Measurements from ENCODE around the gene SP4.

DNA sequence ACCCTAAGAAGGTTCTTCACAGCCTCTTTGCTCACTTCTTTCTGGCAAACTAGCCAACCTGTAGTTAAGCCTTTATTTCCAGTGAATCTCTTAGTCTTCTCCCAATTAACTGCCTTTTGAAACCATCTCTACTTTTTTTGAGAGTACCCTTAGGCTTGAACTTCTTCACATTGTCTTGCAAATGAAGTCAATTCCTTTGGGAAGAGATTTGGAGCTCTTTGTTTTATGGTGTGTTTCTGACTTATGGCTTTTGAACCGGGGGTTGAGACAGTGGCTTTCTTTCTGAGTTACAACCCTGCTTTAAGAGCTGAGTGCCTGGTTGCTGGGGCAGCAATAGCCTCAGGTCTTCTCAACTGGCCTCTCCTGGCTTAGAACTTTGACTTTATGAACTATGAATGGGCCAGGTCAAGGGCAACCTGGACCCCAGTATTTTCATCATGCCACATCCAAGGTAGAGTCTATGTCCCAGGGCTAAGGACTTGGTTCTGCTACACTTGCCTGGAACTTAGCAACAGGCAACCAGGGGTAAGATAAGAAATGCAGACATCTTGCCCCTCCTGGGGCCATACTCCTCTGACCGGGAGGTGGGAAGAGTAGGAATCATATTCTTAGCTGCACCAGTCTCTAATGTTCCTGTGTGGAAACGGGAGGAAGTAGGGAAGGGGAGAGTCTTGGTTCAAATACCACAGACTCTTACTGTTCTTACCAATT, 53.0 kb downstream of the SP4 start:
- TF ChIP-seq, protein P1, sequence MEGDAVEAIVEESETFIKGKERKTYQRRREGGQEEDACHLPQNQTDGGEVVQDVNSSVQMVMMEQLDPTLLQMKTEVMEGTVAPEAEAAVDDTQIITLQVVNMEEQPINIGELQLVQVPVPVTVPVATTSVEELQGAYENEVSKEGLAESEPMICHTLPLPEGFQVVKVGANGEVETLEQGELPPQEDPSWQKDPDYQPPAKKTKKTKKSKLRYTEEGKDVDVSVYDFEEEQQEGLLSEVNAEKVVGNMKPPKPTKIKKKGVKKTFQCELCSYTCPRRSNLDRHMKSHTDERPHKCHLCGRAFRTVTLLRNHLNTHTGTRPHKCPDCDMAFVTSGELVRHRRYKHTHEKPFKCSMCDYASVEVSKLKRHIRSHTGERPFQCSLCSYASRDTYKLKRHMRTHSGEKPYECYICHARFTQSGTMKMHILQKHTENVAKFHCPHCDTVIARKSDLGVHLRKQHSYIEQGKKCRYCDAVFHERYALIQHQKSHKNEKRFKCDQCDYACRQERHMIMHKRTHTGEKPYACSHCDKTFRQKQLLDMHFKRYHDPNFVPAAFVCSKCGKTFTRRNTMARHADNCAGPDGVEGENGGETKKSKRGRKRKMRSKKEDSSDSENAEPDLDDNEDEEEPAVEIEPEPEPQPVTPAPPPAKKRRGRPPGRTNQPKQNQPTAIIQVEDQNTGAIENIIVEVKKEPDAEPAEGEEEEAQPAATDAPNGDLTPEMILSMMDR (IDR thresholded peaks at IDR 0.05), result no peak
- no peak for TF ChIP-seq POLR2A (IDR thresholded peaks at IDR 0.05; ENCODE audit: low read depth)

All from esophagus muscularis mucosa (tissue), 3 donors.